GM19452 (cell line): ENCODE measurements around the gene PI4KB.

Source experiments
- ATAC-seq: cut with Tn5 transposase; IDR thresholded peaks from one replicate; pipeline ENCODE4 v1.9.1; 2021; ENCODE audit not compliant: unreplicated experiment

PI4KB gene

GRCh38 chr1:151312826-151313225, 14.4 kb downstream of the PI4KB start:
- ATAC-seq = no peak

GRCh38 chr1:151312411-151312810, 14.8 kb downstream of the PI4KB start:
- no peak for ATAC-seq

GRCh38 chr1:151311589-151312331, 15.5 kb downstream of the PI4KB start:
- ATAC-seq = no peak

- ATAC-seq = no peak
Measured at GRCh38 chr1:151311011-151311410, 16.2 kb downstream of the PI4KB start.

GRCh38 chr1:151309811-151310323, 17.3 kb downstream of the PI4KB start:
- ATAC-seq = no peak

GRCh38 chr1:151294742-151295462, 32.3 kb downstream of the PI4KB start:
- no peak for ATAC-seq

- no peak for ATAC-seq
Measured at GRCh38 chr1:151293093-151293492, 34.1 kb downstream of the PI4KB start.

- ATAC-seq = no peak
Measured at GRCh38 chr1:151292207-151293030, 34.8 kb downstream of the PI4KB start.

- ATAC-seq = no peak
Measured at GRCh38 chr1:151290709-151291303, 36.4 kb downstream of the PI4KB start.

GRCh38 chr1:151289991-151290708, 37.1 kb downstream of the PI4KB start:
- no peak for ATAC-seq

- ATAC-seq = no peak
Measured at GRCh38 chr1:151289080-151289935, 37.9 kb downstream of the PI4KB start.

- ATAC-seq = no peak
Measured at GRCh38 chr1:151288502-151288901, 38.7 kb downstream of the PI4KB start.

- no peak for ATAC-seq
Measured at GRCh38 chr1:151287767-151288500, 39.3 kb downstream of the PI4KB start.

- ATAC-seq = no peak
Measured at GRCh38 chr1:151287341-151287699, 39.9 kb downstream of the PI4KB start.

GRCh38 chr1:151286619-151287340, 40.4 kb downstream of the PI4KB start:
- ATAC-seq = no peak

GRCh38 chr1:151284013-151284577, 43.1 kb downstream of the PI4KB start:
- ATAC-seq = no peak

- no peak for ATAC-seq
Measured at GRCh38 chr1:151282883-151283725, 44.1 kb downstream of the PI4KB start.
